Activated T-helper 9 cell treated with anti-CD3 and anti-CD28 coated beads, Interleukin-2, amount 50 U/mL, for 16 hours (primary cell): ENCODE data around the gene MAPKAP1.

Experiments
- DNase-seq: peaks from one replicate; pipeline ENCODE4 v3.0.0-alpha.2; 2020; ENCODE audit warnings: low read depth

Gene MAPKAP1

DNA sequence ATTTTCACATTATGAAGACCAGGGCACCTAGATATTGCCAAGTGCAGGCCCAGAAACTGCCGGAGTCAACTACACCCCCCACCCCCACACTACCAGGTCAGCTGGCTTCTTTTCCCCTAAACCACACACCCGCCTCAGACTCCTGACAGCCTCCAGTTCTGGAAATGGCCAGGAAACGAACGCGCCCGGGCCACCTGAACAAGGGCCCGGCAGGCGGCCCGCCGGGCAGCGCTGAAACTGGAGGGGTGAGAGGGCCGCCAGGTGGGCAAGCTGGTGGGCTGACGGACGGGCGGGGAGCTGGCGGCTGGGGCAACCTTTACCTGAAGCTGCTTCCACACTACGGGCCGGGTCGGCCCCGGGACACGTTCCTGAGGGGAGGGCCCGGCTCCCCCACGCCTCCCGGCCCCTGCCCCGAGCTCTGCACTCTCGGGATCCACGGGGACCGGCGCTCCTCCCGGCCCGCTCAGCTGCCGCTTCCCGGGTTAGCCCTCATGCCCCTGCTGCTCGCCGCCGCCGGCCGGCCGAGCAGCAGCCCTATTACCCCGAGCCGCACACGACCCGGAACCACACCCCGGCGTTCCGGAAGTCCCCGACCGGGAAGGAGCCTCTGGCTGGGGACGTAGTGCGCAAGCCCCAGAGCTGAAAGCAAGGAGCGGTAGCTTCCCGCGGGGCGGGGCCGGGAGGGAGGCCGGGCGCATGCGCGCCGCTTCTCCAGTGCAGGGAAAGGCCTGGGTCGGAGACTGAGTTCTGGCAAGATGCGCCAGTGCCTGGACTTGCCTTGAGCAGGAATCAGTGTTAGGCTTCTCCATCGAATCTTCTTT lies at the start of gene MAPKAP1:
Gene MAPKAP1 (minus strand): TSS at position 558 of the 821 bp plus-strand sequence. CDS start 34,634 bp downstream, outside the sequence.
- peak; percentile 93 for DNase-seq

DNA sequence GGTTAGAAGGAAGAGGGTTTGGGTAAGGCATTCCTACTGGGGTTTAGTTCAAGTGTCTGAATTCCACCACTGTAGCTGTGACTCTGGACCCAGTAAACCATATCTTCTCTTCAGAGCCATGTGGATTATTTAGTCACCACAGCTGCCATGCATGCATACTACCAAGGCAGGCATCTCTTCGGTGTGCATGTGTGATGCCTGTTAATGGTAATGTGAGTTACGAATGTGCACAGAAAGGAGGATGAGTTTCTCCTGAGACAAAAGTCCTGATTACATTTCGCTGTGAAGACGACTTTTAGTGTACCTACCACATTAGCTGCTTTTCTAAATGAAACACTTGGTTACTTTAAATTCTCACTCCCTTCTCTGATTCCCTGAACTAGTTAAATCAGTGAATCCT lies 49.5 kb upstream of the MAPKAP1 start:
- DNase-seq = no peak

DNA sequence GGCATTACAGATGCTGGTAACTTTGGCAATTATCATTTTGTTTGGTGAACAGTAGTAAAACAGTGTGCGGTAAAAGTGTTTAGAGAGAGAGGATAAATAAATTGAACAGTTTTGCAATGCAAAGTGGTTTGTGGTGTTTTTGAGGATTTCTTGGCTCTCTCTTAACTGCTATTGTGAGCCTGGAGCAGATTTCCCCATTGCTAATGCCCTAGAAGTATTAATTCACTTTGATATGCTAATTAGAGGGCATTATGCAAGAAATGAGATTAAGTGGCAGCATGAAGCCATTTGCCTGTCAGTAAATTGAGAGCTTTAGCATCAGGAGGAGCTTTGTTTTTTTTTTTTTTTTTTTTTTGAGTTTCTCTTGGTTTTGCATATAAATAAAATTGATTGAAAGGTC lies 48.3 kb upstream of the MAPKAP1 start:
- no peak for DNase-seq

DNA sequence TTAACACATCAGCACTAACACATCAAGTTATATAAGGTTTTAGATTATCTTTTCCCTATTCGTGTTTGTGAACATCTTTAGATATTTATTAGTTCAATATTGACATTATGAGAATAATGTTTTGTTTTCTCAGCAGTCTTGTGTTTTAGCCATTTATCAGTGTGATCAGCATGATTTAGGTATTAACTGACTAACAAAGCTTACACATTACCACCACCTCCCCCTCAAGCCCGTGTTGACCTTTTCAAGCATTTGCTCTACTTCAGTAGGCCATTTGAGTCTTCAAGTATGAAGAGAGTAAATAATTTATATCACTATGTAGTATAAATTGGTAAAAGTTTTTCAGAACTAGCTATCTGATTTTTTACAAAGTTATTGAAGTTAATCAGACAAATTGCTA lies 47.1 kb upstream of the MAPKAP1 start:
- no peak for DNase-seq

DNA sequence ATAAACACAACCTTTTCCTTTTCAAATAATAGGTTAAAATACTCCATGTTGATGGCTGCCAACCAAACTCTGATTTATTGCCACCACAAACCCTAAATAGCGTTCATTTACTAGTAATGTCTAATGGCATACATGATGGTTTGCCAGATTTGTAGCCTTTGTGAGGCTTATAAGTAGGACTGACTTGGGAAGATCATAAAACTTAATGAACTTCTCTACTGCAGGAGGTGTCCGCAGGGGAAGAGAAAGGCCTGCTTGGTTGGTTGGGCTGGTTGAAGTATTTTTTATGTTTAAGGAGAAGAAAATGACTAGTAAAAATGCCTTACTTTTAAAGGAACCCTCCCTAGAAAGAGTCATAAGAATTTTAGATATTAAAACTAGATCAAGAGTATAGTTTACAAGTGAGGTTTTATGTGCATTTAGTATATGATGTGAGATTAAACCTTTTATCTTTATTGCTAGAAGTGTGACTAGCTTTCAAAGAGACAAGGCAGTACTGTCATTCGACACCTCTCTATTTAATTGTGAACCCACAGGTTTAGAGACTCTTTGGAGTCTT lies 45.1 kb upstream of the MAPKAP1 start:
- DNase-seq = no peak

DNA sequence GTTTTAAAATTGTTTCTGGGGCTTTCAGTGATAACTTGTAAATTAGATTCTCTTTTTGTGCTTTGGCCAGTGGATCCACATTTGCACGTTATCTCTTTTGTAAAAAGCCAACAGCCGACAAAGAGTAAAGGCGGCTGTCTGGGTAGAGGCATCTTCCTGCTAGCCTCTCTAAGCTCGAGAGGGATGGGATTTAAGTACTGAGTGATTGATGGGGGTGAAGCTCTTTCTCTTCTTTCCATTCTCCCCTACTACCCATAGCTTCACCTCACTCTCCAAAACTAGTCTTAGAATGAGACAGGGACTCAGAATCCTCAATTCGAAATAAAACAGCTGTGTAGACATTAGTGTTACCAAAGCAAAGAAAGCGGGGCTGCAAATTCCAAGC lies 43.6 kb upstream of the MAPKAP1 start:
- DNase-seq = no peak

DNA sequence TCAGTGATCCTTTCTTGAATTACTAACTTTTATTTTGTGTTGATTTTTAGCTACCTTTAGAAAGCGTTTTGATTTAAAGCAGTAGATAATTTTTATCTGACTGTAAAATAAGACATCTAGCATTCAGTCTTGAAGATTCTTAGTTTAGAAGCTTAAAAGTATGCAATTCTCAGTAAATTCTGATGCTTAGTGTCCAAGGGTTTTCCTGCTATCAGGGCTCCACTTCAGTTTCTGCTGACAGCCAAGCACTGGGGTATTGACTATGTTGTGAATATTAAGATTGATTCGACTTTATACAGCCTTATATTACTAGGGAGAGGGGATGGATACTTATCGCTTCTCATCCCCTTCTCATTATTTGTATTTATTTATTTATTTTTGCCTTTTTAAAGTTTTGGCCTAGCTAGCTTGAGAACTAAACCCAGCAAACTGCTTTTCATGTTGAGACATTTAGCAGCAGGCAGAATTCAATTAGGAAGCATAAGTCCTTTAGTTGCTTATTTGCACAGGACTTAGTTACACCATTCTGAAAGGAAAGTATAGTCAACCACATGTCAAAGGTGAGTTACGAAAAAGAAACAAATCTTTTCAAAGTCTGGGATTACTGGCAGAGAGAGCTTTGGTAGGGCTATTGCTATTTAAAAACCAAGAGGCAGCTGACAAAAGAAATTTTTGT lies 43.1 kb upstream of the MAPKAP1 start:
- DNase-seq = no peak

DNA sequence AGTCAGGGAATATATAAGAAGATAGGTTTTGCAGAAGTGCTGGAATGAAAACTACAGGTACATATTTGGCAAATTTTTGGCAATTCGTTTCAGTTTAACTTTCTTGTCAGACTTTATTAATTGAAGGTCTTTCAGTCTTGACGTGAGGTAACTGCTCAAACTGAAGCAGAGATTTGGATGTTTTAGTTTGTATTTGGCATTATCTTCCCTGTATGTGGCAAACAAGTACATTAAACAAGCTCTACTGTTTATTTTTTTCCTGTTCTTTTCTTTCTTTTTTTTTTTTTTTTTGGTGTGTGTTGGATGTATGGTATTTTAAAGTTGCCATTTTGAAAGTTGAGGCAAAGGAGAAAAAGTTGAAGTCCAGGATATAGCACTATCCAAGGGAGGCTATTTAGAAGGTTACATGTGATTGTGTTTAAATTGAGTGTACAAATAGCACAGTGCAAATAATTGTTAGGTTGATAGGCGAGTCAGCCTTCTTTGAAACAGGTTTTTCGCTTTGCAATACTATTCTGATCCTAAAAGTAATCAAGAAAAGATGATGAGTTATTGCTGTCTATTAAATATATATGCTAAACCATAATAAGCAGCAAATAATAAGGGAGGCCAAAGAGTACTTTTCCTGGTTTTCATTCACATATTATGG lies 42.4 kb upstream of the MAPKAP1 start:
- DNase-seq = no peak

DNA sequence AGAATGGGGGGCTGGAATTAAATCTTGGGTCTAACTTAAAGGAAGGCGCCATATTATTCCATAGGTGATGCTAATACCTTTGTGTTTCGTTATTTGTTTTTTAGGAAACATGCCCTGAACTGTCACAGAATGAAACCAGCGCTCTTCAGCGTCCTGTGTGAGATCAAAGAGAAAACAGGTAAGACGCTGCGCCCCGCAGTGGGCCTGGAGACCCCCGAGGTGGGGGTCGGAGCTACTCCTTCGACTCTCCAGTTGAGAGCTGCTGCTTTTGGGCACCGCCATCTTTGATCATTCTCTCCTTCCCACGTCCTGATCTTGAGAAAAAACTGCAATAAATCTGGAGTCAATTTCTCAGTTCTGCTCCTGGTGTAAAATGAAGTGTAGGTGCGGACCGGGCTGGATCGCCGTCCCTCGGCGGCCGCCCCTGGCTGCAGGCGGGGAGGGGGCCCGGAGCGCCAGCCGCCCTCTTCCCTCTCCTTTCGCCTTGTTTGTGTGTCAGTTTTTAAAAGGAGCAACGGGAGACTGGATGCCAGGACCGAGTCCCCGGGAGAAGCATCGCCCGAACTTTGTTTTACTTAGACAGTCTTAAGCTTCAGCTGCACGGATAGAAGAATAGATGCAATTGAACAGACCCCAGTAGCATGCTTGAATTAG lies 41.6 kb upstream of the MAPKAP1 start:
- no peak for DNase-seq

DNA sequence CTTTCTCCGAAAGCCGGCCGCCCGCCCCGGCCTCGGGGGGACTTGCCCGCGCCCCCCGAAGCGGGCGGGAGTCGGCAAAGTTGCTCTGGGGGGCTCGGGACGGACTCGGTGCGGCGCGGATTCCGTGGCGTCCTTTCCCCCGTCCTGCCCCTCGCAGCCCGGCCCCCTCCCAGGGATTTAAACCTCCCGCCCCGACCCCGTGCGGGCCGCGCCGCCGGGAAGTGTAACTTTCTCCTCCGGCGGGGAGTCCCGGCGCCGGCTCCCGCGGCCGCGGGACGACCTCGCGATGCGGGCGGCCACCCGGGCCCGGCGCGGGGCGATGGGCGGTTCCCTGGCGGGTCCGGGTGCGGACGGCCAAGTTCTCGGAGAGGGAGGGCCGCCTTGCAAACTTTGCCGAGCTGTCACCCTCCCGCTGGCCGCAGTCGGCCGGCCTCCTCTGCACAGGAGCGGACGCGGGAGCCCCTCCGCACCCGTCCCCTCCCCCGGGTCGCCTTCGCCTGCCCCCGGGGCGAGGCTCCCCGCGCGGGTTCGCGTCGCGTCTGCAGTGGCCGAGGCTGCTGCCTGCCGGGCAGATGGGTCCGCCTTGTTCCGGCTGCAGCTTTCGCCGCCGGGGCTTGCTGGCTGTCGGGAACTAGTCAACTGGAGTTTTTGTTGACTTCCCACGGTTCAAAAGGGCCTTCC lies 40.9 kb upstream of the MAPKAP1 start:
- DNase-seq = peak; percentile 18

DNA sequence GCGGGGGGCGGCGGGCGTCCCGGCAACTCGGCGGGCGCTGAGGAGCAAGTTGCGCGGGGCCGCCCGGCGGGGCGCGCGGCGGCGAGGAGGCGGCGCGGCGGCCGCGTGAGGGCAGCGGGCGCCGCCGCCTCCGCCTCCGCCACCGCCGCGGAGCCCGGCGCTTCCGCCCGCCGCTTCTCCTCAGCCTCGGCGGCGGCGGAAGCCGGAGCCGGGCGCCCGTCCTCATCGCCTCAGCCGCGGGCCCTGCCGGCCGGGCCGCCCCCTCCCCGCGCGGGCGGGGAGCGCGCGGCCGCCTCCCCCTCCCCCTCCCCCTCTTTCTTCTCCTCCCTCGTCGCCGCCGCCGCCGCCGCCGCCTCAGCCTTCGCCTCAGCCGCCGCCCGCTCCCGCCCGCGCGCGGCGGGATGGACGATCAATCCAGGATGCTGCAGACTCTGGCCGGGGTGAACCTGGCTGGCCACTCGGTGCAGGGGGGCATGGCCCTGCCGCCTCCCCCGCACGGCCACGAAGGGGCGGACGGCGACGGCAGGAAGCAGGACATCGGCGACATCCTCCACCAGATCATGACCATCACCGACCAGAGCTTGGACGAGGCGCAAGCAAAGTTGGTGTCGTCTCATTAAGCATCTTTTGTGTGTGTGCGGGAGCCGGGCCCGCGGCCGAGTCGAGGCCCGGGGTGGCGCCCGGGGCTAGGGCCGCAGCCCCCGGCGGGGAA lies 40.2 kb upstream of the MAPKAP1 start, which contains the start of gene PBX3:
Gene PBX3 (plus strand): TSS at position 321 of the 712 bp plus-strand sequence.
- peak; percentile 41 for DNase-seq

DNA sequence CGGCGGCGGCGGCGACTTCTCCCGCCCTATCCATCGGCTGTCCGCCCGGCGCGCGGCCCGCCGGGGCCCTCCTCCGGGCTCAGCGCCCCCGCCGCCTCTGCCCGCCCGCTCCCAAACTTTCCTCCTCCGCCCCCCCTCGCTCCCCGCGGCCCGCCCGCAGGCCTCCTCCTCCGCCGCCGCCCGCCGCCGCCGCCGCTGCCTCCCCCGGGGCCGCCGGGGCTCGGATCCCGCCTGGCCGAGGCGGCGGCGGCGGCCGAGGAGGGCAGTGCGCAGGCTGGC lies 39.7 kb upstream of the MAPKAP1 start:
- no peak for DNase-seq

DNA sequence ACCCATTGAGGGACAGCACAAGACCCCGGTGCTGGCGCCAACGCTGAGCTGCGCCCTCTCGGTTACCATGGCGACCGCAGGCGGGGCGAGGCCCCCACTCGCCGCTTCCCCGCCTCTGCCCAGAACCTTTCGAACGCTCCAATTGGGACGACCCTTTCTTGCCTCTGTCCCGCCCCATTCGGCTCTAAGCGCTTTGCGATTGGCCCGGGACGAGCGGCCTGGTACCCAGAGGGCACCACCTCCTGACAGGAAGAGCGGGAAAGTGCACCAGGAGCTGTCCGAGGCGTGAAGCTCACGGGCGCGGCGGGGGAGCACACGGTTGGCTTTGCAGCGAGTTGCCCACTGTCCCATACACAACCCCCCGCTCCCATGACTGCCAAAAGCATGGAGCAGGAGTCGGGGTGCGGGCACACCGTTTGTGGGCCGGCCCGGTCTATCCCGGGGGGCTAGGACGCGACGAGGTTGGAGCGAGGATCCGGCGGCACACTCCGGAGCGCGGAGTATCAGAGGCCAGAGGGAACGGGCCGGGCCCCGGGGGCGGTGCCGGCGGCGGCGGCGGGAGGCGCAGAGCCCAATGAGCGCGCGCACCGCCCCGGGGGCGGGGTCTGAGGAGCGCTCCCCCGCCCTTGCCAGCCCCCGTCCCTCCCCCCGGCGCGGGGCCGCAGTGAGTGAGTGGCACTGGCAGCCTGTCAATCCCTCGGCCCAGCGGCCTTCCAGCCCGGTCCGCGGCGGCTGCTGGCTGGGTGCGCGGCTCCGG lies 39.2 kb upstream of the MAPKAP1 start:
- peak; percentile 88 for DNase-seq

DNA sequence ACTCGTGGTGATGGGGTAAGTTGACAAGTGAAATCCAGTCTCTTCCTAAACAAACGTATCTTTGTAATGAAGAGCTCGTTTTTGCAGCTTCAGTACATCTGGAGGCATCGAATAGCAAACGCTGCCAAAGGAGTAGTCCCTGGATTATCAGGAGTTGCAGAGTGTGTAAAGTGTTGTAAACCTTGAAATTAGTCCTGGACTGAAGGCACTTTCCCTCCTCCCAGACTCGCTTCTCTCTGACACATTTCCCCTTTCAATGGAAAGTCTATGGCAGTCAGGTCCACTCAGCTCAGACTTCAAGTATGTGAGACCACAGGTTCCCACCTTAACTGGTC lies 38.6 kb upstream of the MAPKAP1 start:
- DNase-seq = no peak

DNA sequence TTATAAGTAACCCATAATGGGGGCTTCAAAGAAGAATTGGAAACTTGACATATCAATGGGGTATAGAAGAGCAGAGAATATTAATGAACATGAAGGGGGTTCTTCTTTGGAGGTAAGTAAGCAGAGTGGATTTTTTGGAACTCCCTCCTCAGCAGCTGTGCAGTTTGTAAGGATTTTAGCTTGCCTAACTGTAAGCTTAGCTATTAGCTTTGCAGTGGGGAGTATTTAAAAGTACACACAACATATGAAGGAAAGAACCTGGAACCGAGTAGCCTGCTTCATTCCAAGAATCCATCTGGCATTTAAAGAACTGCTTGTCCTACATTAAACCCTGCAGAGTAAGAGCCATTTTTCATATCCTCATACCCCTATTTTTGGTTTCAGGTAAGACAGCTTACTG lies 38.0 kb upstream of the MAPKAP1 start:
- DNase-seq = no peak

DNA sequence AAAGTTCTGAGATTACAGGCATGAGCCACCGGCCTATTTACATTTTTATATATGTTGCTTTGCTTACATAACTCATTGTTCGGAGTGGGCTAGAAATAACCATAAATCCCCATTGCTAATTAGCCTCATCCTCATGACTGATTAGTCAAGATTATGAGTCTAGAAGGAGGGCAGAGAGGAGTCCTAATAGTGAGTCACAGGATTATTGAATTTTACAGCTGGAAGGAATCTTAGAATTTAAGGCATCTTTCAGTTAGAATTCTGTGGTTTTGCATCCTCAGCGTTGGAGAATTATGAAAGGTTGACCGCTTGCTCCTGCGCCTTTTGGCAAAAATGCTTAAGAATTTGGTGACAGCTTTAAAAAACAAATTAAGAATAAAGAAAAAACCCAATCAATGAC lies 37.6 kb upstream of the MAPKAP1 start:
- no peak for DNase-seq

DNA sequence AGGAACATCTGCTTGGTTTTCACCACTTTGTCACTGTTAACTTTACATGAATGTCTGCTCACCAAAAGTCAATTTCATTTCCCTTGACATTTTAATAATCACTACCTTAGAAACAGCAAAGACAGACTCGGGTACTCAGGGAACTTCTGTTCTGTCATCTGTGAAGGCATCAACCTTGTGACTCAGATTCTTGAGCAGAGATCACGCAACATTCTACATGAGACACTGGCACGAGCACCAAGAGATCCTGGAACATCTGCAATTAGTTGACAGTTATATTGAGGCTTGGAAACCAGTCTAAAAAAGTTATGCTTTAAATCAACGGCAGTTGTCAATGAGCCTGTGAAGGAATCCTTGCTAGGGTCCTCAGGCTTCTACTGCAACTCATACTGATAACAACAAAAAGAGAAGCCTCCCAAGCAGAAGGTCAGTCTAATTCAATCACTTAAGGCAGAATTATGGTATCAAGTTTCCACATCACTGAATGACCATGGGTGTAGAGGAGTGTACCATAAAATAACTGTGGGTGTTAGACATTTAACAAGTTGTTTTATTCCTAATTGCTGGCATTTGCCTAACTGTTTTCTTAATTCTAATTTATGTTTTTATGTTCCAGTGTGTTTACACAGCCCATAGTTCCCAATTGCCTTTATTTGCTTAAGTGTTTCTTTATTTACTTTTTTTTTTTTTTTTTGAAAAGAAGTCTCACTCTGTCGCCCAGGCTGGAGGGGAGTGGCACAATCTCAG lies 36.8 kb upstream of the MAPKAP1 start:
- DNase-seq = no peak

DNA sequence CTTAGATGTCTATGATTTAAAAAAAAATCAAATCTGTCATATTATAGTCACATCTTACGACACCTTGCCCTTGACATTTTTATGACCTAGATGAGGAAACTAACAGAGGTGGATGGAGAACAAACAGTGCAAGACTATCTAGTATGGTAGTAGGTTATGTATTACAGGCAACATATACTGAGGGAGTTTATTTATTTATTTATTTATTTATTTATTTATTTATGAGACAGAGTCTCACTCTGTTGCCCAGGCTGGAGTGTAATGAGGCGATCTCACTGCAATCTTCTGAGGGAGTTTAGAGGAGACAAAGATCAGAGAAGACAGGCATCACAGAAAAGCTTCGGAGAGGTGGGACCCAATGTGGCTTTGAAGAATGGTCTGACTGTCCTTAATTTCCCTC lies 35.6 kb upstream of the MAPKAP1 start:
- no peak for DNase-seq

DNA sequence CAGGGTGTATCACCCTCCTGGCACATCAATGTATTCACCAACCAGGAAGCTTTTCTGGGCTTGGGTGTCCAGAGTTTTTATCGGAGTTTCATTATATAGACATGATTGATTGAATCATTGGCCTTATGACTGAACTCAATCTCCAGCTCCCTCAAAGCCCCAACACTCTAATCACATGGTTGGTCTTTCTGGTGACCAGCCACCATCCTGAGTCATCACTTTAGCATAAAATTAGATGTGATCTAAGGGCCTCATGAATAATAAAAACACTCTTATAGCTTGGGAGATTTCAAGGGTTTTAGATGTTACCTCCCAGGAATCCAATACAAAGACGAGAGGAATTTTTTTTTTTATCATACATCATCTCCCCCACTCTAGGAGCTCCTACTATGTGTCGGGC lies 32.4 kb upstream of the MAPKAP1 start:
- no peak for DNase-seq

DNA sequence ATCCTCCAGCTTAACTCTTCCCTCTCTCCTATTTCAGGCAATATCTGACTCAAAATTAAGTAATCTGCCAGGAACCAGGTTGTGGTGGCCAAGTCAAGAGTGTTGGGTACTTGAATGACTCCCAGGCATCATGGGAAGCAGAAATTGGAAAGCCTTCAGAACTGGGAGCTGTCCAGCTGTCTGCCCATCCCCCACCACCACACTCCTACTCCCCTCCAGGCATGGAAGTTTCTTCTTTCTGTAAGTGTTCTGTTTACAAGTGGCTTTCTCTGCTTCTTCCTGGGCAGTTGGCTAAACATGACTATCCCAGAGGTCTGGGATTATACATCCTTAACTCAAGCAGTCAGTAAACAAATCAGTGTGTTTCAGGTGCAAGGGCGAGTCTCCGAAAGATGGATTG lies 25.6 kb upstream of the MAPKAP1 start:
- DNase-seq = no peak
